Smooth muscle cell (in vitro differentiated cells): ENCODE data around the gene RHOXF2B. TPM values are rescaled to one million over a fixed set of nuclear protein-coding genes. Genes with fewer than 3 reads are reported as not detected.
"Not testable (repeated sequence)": the region's sequence is repeated elsewhere in the genome, so short reads cannot be mapped to it uniquely, and the experiment has no call there.

Source experiments
- DNase-seq: peaks from one replicate; lab custom pipeline; 2025; ENCODE audit not compliant: unreplicated experiment; lab: John Stamatoyannopoulos, UW
- H2AFZ ChIP-seq: fragments of 200-600 bp; sonication (generic); 2 replicates; pipeline ENCODE4 v1.6.0; 2016; ENCODE audit warnings: antibody characterized with exemption, low read depth, mild to moderate bottlenecking
- H3F3A ChIP-seq: fragments of 200-600 bp; sonication (generic); 2 replicates; pipeline ENCODE4 v1.6.0; 2017; ENCODE audit warnings: antibody characterized with exemption, low read depth
- H3K27ac ChIP-seq: fragments of 200-600 bp; sonication (generic); 2 replicates; pipeline ENCODE4 v1.5.1; 2016; ENCODE audit warnings: low read depth, mild to moderate bottlenecking
- H3K27me3 ChIP-seq: fragments of 200-600 bp; sonication (generic); 2 replicates; pipeline ENCODE4 v1.6.1; 2016; ENCODE audit warnings: low read depth, mild to moderate bottlenecking
- H3K36me3 ChIP-seq: fragments of 200-600 bp; sonication (generic); 2 replicates; pipeline ENCODE4 v1.5.1; 2016; ENCODE audit warnings: low read depth
- H3K4me1 ChIP-seq: fragments of 200-600 bp; sonication (generic); 2 replicates; pipeline ENCODE4 v1.5.1; 2016; ENCODE audit warnings: low read depth
- H3K4me2 ChIP-seq: fragments of 200-600 bp; sonication (generic); 2 replicates; pipeline ENCODE4 v1.6.0; 2016; ENCODE audit warnings: mild to moderate bottlenecking
- H3K4me3 ChIP-seq: fragments of 200-600 bp; sonication (generic); 2 replicates; pipeline ENCODE4 v1.5.1; 2016; ENCODE audit warnings: mild to moderate bottlenecking
- H3K79me2 ChIP-seq: fragments of 200-600 bp; sonication (generic); 2 replicates; pipeline ENCODE4 v1.6.0; 2016; ENCODE audit warnings: low read depth, mild to moderate bottlenecking
- H3K9ac ChIP-seq: fragments of 200-600 bp; sonication (generic); 2 replicates; pipeline ENCODE4 v1.6.0; 2016; ENCODE audit warnings: low read depth
- H3K9me3 ChIP-seq: fragments of 200-600 bp; sonication (generic); replicated peaks from 2 replicates; pipeline ENCODE4 v1.5.1; 2016; ENCODE audit warnings: low read depth
- H4K20me1 ChIP-seq: fragments of 200-600 bp; sonication (generic); 2 replicates; pipeline ENCODE4 v1.6.0; 2016; ENCODE audit warnings: low read depth
- WGBS: methylation state at CpG from one replicate; pipeline ENCODE4 v1.1.7; 2016; ENCODE audit warnings: low lambda C conversion rate; 5-methylcytosine and 5-hydroxymethylcytosine counted together
- polyA plus RNA-seq: library from polyadenylated mRNA; unstranded; fragments of >200 nt; fragmentation: Nextera tagmentation; extraction: Ambion mirVana; gene quantifications from 2 replicates; pipeline ENCODE4 v1.2.1, GENCODE V29; 2016
- total RNA-seq: library from RNA; depleted of rRNA; stranded (reverse); fragments of >200 nt; gene quantifications from 2 replicates; pipeline ENCODE4 v1.2.3, GENCODE V29; 2014
- TF ChIP-seq, protein P1 (sequence below): fragments of 200-600 bp; sonication (generic); IDR thresholded peaks from 2 replicates; pipeline ENCODE4 v1.5.1; 2017; ENCODE audit warnings: borderline replicate concordance, mild to moderate bottlenecking, antibody characterized with exemption; ENCODE audit not compliant: insufficient read depth, poor library complexity, severe bottlenecking

The RHOXF2B gene
- total and polyA plus RNA-seq, 2 experiments from 2014 or later: not detected

DNA sequence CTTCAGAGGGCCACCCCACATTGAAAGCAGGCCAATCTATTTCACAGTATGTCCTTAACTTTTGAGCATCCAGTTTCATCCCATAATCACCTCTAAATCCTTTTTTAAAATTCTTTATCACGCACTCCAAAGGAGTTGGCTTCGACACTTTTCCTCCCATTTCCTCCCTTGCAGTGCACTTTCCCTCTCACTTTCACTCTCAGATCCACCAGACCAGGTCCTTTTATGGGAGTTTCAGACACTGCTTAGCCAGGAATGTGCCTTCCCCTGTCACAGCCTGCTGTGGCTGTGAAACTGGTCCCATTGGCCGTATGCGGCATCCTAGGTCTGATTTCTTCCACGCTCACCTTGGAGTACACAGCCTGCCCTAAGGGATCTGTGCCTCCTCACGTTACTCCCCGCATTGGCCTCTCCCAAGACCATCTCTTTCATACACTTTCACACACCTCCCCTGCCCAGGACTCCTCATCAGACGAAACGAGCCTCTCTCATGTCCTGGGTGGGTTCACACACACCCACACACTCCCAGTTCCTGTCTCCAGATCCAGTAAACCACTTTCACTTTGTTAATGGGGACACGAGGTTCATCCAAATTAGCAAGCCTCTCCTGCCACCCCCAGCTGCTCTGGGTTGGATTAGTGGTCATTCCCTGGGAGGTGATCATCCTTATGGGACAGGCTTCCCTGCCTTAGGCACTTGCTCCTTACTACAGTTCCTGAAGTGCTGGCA, 10.0 kb upstream of the RHOXF2B start:
- Histone ChIP-seq H3K79me2 (no peaks in the 10 kb centered on the region), H3K27me3 (no peaks in the 10 kb centered on the region), H3K4me1 (no peaks in the 10 kb centered on the region), H3K9me3 (no peaks in the 10 kb centered on the region), H2AFZ (no peak overlapping the region), H3K4me3 (no peak overlapping the region), H4K20me1 (no peaks in the 10 kb centered on the region), H3F3A (no peaks in the 10 kb centered on the region), H3K27ac (no peak overlapping the region), H3K36me3 (no peaks in the 10 kb centered on the region), H3K9ac (no peak overlapping the region), H3K4me2 (no peak overlapping the region)
- TF ChIP-seq, protein P1, sequence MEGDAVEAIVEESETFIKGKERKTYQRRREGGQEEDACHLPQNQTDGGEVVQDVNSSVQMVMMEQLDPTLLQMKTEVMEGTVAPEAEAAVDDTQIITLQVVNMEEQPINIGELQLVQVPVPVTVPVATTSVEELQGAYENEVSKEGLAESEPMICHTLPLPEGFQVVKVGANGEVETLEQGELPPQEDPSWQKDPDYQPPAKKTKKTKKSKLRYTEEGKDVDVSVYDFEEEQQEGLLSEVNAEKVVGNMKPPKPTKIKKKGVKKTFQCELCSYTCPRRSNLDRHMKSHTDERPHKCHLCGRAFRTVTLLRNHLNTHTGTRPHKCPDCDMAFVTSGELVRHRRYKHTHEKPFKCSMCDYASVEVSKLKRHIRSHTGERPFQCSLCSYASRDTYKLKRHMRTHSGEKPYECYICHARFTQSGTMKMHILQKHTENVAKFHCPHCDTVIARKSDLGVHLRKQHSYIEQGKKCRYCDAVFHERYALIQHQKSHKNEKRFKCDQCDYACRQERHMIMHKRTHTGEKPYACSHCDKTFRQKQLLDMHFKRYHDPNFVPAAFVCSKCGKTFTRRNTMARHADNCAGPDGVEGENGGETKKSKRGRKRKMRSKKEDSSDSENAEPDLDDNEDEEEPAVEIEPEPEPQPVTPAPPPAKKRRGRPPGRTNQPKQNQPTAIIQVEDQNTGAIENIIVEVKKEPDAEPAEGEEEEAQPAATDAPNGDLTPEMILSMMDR: no peak
- no peak for DNase-seq
- 71% methylated on average over 10 of the region's 10 CpGs for WGBS

DNA sequence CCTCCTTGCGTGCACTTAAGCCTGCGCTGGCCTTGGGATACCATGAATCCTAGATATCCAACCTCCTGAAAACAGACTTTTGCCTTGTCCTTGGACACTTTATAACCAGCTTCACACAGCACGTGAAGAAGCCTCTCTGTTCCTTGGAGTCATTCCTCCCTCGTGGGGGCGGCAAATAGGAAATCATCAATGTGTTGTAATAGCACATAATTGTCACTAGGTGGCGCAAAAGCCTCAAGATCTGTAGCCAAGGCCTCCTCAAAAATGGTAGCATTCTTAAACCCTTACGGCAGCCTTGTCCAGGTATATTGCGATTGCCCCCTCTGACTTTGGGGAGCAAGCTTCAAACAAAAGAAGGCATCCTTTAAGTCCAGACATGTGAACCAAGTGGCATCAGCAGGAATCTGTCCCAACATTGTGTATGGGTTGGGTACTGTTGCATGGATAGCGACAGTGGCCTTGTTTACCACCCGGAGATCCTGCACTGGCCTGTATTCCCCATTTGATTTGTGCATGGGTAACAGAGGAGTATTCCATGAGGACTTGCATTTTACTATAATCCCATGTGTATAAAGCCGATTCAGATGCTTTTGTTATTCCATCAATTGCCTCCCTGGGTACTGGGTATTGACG, 8.2 kb upstream of the RHOXF2B start:
- not testable (repeated sequence) for H3K4me1 ChIP-seq, DNase-seq, H3K27me3 ChIP-seq, H4K20me1 ChIP-seq, H3K27ac ChIP-seq, H2AFZ ChIP-seq, H3K9me3 ChIP-seq, H3K36me3 ChIP-seq, H3K9ac ChIP-seq, H3K79me2 ChIP-seq, H3K4me3 ChIP-seq, H3K4me2 ChIP-seq, H3F3A ChIP-seq
- WGBS: no CpG with 5 or more reads among the region's 12 CpGs

GRCh38 chrX:120066169-120066568, 11.3 kb downstream of the RHOXF2B start:
- H4K20me1 ChIP-seq, H3F3A ChIP-seq, H3K9me3 ChIP-seq, H3K9ac ChIP-seq, H3K36me3 ChIP-seq, H3K4me2 ChIP-seq, H3K27ac ChIP-seq, H3K79me2 ChIP-seq, H3K4me1 ChIP-seq, H2AFZ ChIP-seq, H3K4me3 ChIP-seq, DNase-seq, H3K27me3 ChIP-seq: not testable (repeated sequence)
- WGBS: 64% methylated on average over 1 of the region's 1 CpG

DNA sequence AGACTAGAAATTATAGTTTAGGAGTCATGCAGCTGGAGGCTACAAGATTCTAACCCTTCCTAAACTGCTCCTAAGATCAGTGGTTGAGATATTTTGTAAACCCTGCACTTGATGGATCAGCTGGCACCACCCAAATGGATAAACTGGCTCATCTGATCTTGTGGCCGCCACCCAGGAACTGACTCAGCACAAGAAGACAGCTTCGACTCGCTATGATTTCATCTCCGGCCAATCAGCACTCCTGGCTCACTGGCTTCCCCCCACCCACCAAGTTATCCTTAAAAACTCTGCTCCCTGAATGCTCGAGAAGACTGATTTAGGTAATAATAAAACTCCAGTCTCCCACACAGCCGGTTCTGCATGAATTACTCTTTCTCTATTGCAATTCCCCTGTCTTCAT, 34.8 kb downstream of the RHOXF2B start:
- H3K27ac ChIP-seq, H3K79me2 ChIP-seq, H3F3A ChIP-seq, DNase-seq, H3K4me1 ChIP-seq, H3K4me2 ChIP-seq, H3K4me3 ChIP-seq, H3K9ac ChIP-seq, H3K27me3 ChIP-seq, H4K20me1 ChIP-seq, H3K36me3 ChIP-seq, H3K9me3 ChIP-seq, H2AFZ ChIP-seq: not testable (repeated sequence)
- no CpG with 5 or more reads among the region's 6 CpGs for WGBS

- H3K79me2 ChIP-seq, H3K9ac ChIP-seq, H3K27me3 ChIP-seq, H3K9me3 ChIP-seq, H3K36me3 ChIP-seq, H3K4me2 ChIP-seq, DNase-seq, H3K27ac ChIP-seq, H3K4me3 ChIP-seq, H4K20me1 ChIP-seq, H3K4me1 ChIP-seq, H2AFZ ChIP-seq, H3F3A ChIP-seq: not testable (repeated sequence)
- WGBS: no CpG with 5 or more reads among the region's 2 CpGs
Observed at GRCh38 chrX:120042247-120042646, 35.2 kb downstream of the RHOXF2B start.

- H3K9me3 ChIP-seq, H3K27ac ChIP-seq, H3K4me3 ChIP-seq, H3K4me2 ChIP-seq, H3K4me1 ChIP-seq, H3K79me2 ChIP-seq, H3K36me3 ChIP-seq, H4K20me1 ChIP-seq, H2AFZ ChIP-seq, DNase-seq, H3K9ac ChIP-seq, H3F3A ChIP-seq, H3K27me3 ChIP-seq: not testable (repeated sequence)
- no CpG with 5 or more reads among the region's 6 CpGs for WGBS
Observed at GRCh38 chrX:120040176-120040575, 37.3 kb downstream of the RHOXF2B start.

- not testable (repeated sequence) for H3K9ac ChIP-seq, H3K27ac ChIP-seq, H3F3A ChIP-seq, H3K4me3 ChIP-seq, H4K20me1 ChIP-seq, H3K4me2 ChIP-seq, H3K9me3 ChIP-seq, H3K36me3 ChIP-seq, H3K79me2 ChIP-seq, H2AFZ ChIP-seq, H3K27me3 ChIP-seq, H3K4me1 ChIP-seq, DNase-seq
- WGBS: no CpG with 5 or more reads among the region's 8 CpGs
Observed at GRCh38 chrX:120039087-120039733, 38.3 kb downstream of the RHOXF2B start.
